Fibroblast of skin of left biceps (primary cell): ENCODE data around the gene FLYWCH1.

ENCODE experiments used
- DNase-seq, 2 experiments: peaks; one replicate each; pipeline ENCODE4 v3.0.0-alpha.2; 2013; ENCODE audit warnings: low read depth in 2 of 2

Gene FLYWCH1

GRCh38 chr16:2969545-2970521 lies 58.1 kb downstream of the FLYWCH1 start:
- no peak for DNase-seq

DNA sequence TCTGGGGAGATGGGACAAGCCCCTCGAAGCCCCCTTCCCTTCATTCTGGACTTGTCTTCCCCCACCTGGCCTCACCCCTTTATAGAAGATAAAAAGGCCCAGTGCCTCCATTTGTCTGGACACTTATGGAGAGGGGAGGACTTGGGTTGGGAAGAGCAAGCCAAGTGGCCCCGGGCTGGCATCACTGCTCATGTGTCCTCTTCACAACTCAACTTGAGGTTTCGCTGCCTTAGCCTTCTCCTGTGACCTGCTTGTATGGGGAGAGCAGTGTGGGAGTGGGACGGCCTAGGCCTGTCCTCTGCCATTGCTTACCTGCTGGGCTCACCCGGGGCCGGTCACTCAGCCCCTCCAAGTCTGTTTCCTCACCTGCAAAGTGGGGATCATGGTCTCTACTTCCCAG lies 58.8 kb downstream of the FLYWCH1 start:
- no peak for DNase-seq

- no peak for DNase-seq
Measured at GRCh38 chr16:2971134-2971984, 59.6 kb downstream of the FLYWCH1 start.

DNA sequence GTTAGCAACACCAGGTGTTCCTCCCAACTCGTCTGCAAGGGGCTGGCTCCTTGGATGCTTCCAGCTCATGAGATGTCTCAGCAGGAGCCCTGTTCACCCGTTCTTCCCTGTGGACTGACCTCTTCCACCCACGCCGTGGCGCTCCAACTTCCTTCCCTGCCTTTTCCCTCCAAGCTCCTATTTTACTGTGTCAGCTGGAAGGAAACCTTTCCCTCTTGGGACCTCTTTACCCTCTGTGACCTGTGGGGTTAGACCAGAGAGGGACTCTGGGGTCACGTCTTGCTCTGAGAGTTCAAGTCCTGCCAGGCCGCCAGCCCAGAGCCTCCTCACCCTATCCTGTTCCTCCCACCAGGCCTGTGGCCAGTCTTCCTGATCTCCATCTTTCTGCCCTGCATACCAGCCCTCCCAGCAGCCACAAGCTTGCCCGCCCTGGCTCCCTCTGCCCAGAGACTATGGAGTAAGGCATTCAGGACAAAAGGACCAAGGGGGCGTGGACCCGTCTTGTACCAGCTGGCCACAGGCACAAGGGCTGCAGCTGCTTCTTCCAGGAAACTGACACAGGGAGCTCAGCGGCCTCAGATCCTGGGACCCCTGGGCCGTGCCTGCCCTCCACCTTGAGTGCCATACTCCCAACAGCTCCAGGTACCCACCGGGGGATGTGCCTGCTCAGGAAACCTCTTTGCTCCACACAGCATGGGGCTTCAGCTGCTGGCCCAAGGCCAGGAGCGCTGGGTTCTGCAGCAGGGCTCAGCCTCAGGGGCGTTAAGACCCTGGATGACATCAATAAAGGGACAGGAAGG lies 60.5 kb downstream of the FLYWCH1 start:
- no peak for DNase-seq

DNA sequence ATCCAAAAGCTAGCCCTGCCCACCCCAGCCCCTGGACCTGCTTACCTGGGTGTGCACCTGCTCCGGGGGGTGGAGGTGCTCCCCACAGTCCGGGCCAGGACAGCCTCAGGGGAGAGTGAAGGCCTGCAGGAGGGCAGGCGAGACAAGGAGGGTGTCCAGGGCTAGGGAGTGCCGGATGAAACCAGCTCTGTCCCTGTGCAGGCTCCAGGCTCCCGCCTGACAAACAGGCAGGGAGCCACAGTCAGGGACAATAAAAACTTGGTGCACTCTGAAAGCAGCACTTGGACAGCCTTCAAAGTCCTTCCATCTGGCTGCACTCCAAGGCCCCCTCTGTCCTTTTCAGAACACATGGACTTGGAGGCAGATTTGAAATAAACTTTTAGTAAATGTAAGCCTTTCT lies 61.4 kb downstream of the FLYWCH1 start:
- no peak for DNase-seq

GRCh38 chr16:2973605-2974318 lies 62.0 kb downstream of the FLYWCH1 start:
- no peak for DNase-seq

- no peak for DNase-seq
Measured at GRCh38 chr16:2974319-2975056, 62.8 kb downstream of the FLYWCH1 start.

GRCh38 chr16:2975161-2975795 lies 63.5 kb downstream of the FLYWCH1 start:
- DNase-seq, result no peak

- no peak for DNase-seq
Measured at GRCh38 chr16:2976201-2976600, 64.5 kb downstream of the FLYWCH1 start.

DNA sequence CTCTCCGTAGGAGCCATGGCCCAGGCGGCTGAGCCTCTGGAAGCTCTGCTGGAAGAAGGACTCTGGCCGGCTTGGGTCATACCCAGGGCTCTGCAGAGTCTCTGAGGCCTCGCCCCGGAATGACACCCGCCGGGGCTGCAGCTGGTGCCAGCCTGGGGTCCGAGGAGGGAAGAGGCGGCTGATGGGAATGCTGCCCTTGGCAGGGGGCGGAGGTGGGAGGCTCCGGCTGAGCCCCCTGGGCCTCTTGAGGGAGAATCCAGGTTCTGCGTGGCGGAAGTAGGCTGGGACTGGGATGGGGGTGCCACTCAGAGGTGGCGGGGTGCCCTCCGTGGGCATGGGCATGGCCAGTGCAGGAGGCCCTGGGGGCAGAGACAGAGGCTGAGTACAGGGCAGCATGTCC lies 64.9 kb downstream of the FLYWCH1 start:
- no peak for DNase-seq

DNA sequence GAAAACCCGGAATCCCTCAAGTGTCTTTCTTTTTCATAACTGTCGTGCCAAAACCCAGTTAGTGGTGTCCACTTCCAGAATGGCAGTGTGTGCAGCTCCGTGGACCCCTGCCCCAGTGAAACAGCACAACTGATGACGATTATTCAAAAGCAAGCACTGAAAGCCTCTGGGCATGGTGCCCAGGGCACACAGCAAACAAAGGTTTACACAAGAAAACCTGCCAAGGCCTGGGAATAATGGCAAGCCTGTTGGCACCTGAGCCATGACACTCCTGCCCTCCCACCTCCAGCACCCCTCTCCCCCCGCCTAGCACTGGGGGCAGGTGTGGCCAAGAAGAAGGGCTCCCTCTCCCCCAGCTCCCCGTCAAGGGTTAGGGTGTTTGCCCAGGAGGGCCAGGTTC lies 65.7 kb downstream of the FLYWCH1 start:
- no peak for DNase-seq

DNA sequence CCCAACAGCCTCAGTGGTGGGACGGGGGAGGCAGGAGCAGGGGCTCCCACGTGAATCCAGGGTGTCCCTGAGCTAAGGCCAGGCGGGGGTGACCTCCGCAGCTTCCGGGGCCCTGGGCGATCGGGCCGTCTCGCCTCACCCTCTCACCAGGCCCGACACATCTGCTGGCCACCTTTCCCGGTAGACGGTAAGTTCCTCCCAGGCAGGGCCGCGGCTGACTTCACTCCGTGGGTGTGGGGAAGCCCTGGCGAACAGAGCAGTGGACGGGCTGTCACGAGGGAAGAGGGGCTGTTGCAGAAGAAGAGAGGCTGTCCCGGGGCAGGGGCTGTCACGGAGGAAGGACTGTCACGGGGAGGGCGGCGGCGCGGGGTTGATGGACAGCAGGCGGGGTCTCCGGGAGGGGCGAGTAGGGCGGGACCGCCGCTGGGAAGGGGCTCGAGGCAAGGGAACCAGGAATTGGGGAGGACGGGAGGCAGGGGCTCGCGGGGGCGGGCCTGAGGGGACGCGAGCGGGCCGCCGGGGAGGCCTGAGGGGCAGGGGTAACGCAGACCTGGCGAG lies 68.0 kb downstream of the FLYWCH1 start:
- no peak for DNase-seq

- peak; percentile 53 to 62 for DNase-seq
Measured at GRCh38 chr16:2980227-2981176, 68.8 kb downstream of the FLYWCH1 start, which contains the start of gene PKMYT1. PKMYT1 (minus strand) TSS chr16:2980446; CDS start chr16:2979657, 789 bp downstream.

GRCh38 chr16:2981177-2981898 lies 69.6 kb downstream of the FLYWCH1 start:
- DNase-seq, result no peak

DNA sequence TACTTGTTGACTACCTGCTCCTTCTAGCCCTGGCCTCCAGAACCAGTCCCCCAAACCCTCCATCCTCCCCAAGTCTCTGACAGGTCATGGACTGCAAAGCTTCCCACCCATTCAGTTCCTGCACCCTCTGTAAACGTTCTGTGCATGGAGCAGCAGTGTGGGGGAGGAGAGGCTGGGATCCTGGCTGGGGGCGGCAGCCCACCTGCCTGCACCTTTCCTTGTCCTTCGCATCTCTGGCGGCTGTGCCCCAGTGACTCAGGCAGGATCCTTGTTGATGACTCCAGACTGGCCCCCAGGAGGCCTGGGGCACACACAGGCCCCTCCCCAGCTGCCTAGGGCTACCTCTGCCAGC lies 70.1 kb downstream of the FLYWCH1 start:
- no peak for DNase-seq

DNA sequence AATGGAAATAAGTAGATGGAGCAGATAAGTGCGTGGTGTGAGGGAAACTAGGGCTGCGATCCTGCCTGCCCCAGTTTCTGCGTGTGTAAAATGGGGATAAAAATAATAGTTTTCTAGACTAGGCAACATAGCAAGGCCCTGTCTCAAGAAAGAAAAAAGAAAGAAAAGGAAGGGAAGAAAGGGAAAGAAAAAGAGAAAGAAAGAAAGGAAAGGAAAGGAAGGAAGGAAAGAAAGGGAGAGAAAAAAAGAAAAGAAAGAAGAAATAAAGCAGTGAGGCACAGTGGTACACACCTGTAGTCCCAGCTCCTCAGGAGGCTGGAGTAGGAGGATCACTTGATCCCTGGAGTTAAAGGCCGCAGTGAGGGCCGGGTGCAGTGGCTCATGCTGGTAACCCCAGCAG lies 70.7 kb downstream of the FLYWCH1 start:
- DNase-seq, result no peak

DNA sequence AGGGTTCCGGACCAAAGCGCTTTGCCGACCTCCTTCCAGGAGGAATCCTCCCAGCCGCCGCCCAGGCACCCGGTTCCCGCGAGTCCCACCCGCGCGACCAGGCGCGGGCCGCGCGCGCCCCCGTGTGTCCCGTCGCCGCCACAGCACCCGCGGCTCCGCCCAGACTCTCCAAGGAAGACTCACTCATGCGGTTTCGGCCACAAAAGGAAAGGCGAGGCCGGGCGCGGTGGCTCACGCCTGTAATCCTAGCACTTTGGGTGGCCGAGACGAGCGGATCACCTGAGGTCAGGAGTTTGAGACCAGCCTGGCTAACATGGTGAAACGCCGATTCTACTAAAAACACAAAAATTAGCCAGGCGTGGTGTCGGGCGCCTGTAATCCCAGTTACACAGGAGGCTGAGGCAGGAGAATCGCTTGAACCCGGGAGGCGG lies 72.0 kb downstream of the FLYWCH1 start:
- peak; percentile 33 to 42 for DNase-seq

- no peak for DNase-seq
Measured at GRCh38 chr16:2985462-2985861, 73.7 kb downstream of the FLYWCH1 start.
